Activated CD8-positive, alpha-beta memory T cell treated with anti-CD3 and anti-CD28 coated beads for 36 hours (primary cell): ENCODE measurements around the gene OR6K2. TPM values are rescaled to one million over a fixed set of nuclear protein-coding genes. Genes with fewer than 3 reads are reported as not detected.

Experiments used
- CTCF ChIA-PET: fragments of 350-600 bp; sonication (Branson Sonifier 250); formaldehyde crosslinking; loops from one replicate; lab custom pipeline; 2021; ENCODE audit warnings: antibody characterized with exemption; lab: Charles Lee
- POLR2A ChIA-PET: fragments of 350-600 bp; sonication (Branson Sonifier 250); formaldehyde crosslinking; loops from one replicate; lab custom pipeline; 2021; ENCODE audit warnings: antibody characterized with exemption; lab: Charles Lee
- total RNA-seq, 2 experiments: library from RNA; stranded (reverse); gene quantifications; one replicate each; pipeline ENCODE4 v1.2.3, GENCODE V29; 2021

The OR6K2 gene
- total RNA-seq, 2 experiments from 2014 or later, result not detected

DNA sequence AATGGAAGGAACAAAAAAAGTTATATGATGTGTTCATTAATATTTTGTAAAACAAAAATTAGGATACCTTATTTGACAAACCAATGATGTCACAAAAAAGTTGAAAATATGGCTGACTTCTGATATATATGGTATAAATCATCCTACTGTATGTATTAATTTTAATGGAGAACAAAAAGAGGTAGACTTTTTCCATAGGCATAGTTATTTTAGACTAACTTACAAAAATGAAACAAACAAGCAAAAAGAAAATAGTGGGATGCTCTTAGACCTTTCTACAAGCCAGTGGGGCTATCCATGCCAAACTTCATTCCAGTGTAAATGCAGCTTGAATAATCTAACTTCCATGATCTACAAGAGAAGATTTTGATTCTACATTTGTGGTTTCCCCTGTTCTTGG, 13.4 kb downstream of the OR6K2 start:
- POLR2A ChIA-PET, result no interaction called here
- CTCF ChIA-PET, result interaction anchor here (1.3 kb wide), 1 partner anchor 9 kb away, joined by 3 read pairs; no protein-coding TSS in a partner anchor

DNA sequence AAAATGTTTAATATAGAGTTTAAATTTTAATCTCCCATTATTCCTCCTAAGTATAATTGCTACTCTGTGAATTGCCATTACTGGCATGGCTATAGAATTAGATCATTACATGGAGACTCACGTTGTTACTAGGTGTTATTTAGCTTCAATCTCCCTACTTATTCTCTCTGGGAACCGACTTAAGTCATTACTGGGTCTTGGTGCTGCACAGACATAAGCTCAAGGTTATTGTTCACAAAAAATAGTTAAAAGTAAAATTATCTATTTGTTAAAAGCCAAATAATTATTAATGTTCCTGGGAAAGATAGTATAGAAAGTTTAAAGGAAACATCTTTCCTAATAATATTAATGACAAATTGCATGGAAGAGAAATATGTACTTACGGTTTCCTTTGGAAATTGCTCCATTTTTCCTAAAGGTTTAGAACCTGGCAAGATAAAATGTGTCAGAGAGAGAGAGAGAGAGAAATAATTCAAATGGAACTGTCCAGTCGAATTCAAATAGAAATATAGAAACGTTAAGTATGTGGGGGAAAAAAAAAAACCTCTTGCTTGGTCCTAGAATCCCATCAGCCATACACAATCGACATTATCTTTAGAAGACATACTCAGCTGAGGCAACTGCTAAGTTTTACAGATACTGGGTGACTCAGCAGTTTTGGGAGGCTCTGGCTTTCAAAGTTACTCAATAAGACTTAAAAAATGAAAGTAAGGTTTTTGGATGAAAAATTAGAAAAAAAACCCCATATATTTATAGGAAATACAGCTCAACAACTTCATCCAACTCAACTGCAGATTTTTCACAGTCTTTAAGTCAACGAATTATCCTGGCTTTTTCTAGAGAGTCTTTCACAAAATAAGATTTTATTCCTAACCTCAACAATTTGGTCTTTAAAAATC, 14.1 kb downstream of the OR6K2 start, which contains the start of gene SPTA1:
SPTA1 (minus strand) TSS at position 605 of the 899 bp plus-strand sequence; CDS start at position 407, 198 bp downstream.
- CTCF ChIA-PET, result interaction anchor here (1.3 kb wide), 1 partner anchor 9 kb away, joined by 3 read pairs; no protein-coding TSS in a partner anchor
- POLR2A ChIA-PET, result no interaction called here

DNA sequence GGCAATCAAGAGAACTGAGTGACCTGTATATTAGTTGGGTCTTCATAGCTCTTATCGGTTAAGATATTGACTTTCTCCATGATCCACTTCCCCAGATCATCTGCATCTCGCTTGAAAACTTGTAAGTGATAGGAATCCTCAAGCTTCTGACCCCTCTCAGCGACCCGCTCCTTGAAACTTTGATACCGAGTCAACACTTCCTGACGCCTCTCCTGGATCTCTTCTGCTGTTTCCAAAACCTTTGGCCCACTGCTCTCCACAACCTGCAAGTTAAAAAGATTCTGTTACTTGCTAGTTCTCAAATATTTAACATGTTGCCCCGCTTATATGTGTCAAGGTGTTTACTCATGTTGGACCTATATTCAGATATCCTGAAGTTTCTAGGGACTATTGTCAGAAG, 15.4 kb downstream of the OR6K2 start:
- POLR2A ChIA-PET, result no interaction called here
- CTCF ChIA-PET, result no interaction called here

DNA sequence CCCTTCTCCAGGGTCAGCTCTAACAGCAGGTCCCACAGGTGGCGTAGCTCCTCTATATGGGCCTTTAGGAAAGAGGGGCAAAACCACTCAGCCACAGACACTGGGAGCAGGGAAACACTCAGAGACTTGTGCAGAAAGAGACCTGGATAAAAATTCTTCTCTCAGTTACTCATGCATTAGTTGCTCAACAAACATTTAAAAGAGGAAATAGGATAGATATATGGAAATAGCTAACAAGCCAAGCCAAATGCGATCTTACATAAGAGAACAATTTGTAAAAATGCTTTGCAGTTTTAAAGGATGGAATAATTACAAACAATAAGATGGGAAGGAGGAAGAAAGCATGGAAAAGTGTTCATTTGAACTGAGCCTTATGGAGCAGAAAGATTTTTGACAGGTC, 18.8 kb downstream of the OR6K2 start:
- CTCF ChIA-PET, result no interaction called here
- POLR2A ChIA-PET, result no interaction called here

DNA sequence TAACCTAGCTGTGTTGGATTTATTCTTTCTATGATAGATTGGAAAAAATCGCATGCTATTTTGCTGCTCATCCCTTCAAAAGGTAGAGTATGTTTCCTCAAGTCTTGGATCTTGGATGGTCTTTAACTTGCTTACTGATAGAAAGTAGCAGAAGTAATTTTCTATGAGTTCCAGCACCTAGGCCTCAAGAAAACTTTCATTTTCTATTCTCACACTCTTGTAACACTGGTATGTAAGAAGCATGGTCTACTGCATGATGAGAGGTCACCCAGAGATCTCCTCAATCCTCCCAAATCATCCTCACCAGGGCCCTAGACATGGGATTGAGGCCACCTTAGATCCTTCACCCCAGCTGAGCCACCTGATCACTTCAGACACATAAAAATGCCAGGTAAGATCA, 21.2 kb downstream of the OR6K2 start:
- ChIA-PET CTCF (no interaction called here), POLR2A (no interaction called here)

DNA sequence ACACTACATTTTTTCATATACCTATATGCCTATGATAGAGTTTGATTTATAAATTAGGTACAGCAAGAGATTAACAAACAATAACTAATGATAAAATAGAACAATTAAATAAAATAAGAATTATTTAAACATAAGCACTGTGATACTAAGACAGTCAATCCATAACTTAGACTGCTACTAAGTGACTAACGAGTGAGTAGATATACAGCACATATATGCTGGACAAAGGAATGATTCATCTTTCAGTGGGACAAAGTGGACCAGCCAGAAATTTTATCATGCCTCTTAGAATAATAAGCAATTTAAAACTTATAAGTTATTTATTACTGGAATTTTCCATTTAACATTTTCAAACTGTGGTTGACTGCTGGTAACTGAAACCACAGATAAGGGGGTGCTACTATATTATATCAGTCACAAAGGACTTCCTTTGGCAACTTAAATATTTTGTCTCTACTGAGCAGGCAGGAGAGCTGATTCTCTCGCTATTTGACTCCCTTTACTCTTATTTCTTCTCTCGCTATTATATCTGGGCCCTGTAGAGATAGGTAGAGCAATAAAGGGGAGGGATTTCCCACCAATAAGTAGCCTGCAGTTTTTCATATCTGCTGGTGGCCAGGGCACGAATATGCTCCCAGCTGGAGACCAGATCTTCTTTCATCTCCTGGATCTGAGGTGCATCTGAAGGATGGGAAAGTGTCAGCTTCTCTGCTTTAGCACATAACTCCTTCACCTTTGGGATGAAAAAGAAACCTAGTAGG, 24.7 kb downstream of the OR6K2 start:
- POLR2A ChIA-PET, result no interaction called here
- CTCF ChIA-PET, result no interaction called here

DNA sequence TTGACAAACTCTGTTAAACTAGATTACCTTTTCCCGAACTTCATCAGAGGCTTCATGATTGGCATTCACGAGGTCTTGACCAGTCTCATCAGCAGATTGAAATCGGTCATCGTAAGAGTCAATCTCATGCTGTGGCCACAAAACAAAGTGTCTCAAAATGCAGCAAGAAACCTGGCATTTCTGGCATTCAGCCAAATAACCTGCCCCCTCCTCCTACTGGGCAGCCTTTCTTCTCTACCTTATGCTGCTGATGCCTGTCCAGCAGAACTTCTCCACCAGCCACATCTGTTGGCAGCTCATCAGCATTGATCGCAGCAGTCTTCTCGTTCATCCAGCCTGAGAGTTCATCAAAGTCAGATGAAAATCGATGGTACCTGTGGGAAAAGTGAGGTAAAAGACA, 26.1 kb downstream of the OR6K2 start:
- POLR2A ChIA-PET, result no interaction called here
- CTCF ChIA-PET, result no interaction called here

DNA sequence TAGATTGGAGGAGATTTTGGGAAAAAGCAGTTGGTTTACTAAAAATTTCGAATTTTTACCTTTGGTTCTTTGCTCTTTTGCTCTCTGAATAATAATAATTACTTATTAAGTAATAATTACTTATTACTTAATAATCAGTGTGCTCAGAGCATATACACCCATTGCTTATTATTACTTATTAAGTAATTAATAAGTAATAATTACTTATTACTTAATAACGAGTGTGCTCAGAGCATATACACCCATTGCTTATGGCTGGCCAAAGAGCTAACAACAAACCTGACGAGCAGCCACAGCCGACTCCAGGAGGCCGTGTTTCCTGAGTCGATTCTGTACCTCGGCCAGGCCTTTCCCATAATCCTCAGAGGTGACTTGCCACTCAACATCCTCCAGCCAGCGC, 34.4 kb downstream of the OR6K2 start:
- POLR2A ChIA-PET, result no interaction called here
- CTCF ChIA-PET, result no interaction called here

DNA sequence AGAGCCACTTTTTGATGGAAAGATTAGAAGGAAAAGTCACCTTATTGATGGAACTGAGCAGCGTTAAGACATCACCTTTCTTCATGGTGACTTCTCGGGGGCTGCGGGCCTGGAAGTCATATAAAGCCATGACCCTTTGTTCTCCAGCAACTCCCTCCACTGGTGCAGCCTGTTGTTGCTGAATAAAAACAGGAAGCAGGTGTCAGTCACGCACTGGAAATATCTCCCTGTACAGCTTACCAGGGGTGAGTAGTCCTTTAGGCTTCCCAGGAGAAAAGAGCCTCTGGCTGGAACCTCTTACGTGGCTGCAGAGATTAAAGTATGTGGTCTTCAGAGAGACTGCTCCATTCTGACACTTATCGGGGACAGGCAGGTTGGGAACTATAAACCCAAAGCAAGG, 45.9 kb downstream of the OR6K2 start:
- ChIA-PET POLR2A (no interaction called here), CTCF (no interaction called here)

DNA sequence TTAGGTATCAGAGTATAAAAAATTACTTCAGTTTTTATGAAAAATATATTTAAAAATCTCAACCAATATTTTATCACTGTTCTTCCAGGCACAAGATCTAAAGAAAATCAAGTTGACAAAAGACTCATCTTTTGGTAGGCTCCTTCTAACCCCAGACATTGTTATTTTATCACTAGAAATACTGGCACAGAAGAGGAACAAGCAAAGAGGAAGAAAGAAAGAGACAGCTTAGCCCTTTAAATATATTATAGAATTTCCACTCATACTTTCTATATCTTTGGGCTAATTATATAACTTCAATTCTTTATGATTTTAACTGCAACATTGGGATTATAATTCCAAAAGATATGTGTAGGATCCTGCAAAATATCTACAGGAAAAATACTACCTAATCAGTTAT, 46.4 kb downstream of the OR6K2 start:
- CTCF ChIA-PET, result no interaction called here

DNA sequence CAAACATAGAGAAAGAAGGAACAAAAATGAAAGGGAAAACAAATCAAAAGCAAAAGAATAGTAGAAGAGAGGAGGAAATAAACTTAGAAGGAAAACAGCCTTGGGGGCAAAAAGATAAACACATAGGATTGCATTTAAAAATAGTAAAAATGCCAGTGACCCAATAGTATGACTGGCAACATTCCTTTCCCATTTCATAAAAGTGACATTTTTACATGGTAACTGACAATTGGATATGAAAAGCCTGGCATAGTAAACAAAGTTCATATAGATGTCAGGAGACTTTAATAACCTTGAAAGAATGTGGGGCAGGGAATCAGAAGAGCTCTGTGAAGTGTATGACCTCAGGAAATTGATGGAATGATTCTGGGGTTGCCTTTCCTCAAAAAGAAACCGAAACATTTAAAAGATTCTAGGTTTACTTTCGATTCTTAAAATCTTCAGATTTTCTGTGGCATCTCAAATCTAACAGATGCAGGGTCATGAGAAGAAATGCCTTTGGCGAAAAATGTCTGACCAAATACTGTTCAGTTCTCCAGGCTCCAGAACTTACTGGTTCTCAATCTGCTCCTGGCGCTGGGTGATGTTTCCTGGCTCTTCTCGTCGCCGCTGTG, 47.6 kb downstream of the OR6K2 start:
- CTCF ChIA-PET, result no interaction called here
- POLR2A ChIA-PET, result no interaction called here

More for the DNA sequence above, 46.4 kb downstream of the OR6K2 start:
- POLR2A ChIA-PET, result no interaction called here

Other genes starting within 250 kb of the OR6K2 start
- gene OR10K1, start 238.8 kb downstream of the OR6K2 start, total RNA-seq, result not detected
- gene OR10R2, start 228.4 kb downstream of the OR6K2 start, total RNA-seq, result not detected
- not detected for gene OR6Y1, start 146.2 kb downstream of the OR6K2 start, total RNA-seq
- gene OR6P1, start 130.1 kb downstream of the OR6K2 start, total RNA-seq, result not detected
- not detected for gene OR10X1, start 120.8 kb downstream of the OR6K2 start, total RNA-seq
- gene OR10Z1, start 95.4 kb downstream of the OR6K2 start, total RNA-seq, result not detected
- not detected for gene SPTA1, start 13.9 kb downstream of the OR6K2 start, total RNA-seq
- gene OR6K3, start 20.1 kb upstream of the OR6K2 start, total RNA-seq, result not detected
- not detected for gene OR6K6, start 54.1 kb upstream of the OR6K2 start, total RNA-seq
- not detected for gene OR6N1, start 71.5 kb upstream of the OR6K2 start, total RNA-seq
- not detected for gene OR6N2, start 80.6 kb upstream of the OR6K2 start, total RNA-seq
- not detected for gene MNDA, start 130.7 kb upstream of the OR6K2 start, total RNA-seq
- gene PYHIN1, start 230.9 kb upstream of the OR6K2 start, total RNA-seq, result 10 to 100 TPM; 14.3 to 17.4 TPM